K562 (cell line): ENCODE results near the gene SS18. TPM values are rescaled to one million over a fixed set of nuclear protein-coding genes. Genes with fewer than 3 reads are reported as not detected.
A peak's percentile ranks its signal among the peaks of the same experiment; 100 is the strongest.

Experiments used
- ATAC-seq: fragments of 200-7000 bp; cut with Tn5 transposase; 3 replicates; pipeline ENCODE4 v1.9.1; 2020; ENCODE audit warnings: moderate library complexity
- BruUV-seq: library from RNA; stranded (reverse); fragments of 400-500 nt; replicated peaks from 2 replicates; lab custom pipeline; 2021; lab: Mats Ljungman, UMichigan
- CTCF ChIA-PET: fragments of 300-600 bp; formaldehyde crosslinking; extraction: SDS; loops from one replicate; lab custom pipeline; 2021; ENCODE audit warnings: low intra/inter-chr PET ratio; lab: Yijun Ruan, JAX
- POLR2A ChIA-PET: fragments of 300-600, 350-650 bp; sonication (Branson Sonifier 250); formaldehyde crosslinking; extraction: SDS; loops from one replicate; lab custom pipeline; 2021; ENCODE audit warnings: antibody characterized with exemption, inconsistent platforms; lab: Yijun Ruan, JAX
- DNase-seq, 4 experiments: peaks; one replicate each; pipeline versions ENCODE4 v3.0.0 to v3.0.0-alpha.2; 2011 to 2018; ENCODE audit warnings: low spot score in 3 of 4, mixed read lengths in 3 of 4; ENCODE audit errors: extremely low read depth in 1 of 4
- FAIRE-seq: peaks from 2 replicates; lab custom pipeline; 2011; peaks lifted over from hg19 to GRCh38; lab: Jason Lieb, UNC
- H2AFZ ChIP-seq: 2 replicates; pipeline ENCODE4 v1.6.0; 2011; ENCODE audit warnings: low read depth, low read length, control low read depth, inconsistent platforms
- H3K27ac ChIP-seq: fragments of 200-600 bp; 3 replicates; pipeline ENCODE4 v1.8.0; 2011; ENCODE audit warnings: low read depth, mild to moderate bottlenecking, control low read depth, inconsistent platforms, low read length, moderate library complexity, mixed read lengths; ENCODE audit errors: extremely low read depth
- H3K27me3 ChIP-seq, 2 experiments: fragments of 300-600 bp in 1 of 2; 2 replicates in 1 of 2; 3 replicates in 1 of 2; pipeline versions ENCODE4 v1.6.0 to v1.8.0; 2011; ENCODE audit warnings: inconsistent platforms in 2 of 2, low read length in 2 of 2, mild to moderate bottlenecking in 1 of 2, mixed read lengths in 1 of 2, moderate library complexity in 1 of 2; ENCODE audit not compliant: control insufficient read depth in 2 of 2, insufficient read depth in 2 of 2
- H3K36me3 ChIP-seq: fragments of 300-600 bp; 3 replicates; pipeline ENCODE4 v1.8.0; 2011; ENCODE audit warnings: mild to moderate bottlenecking, low read length, inconsistent platforms; ENCODE audit not compliant: control insufficient read depth, insufficient read depth
- H3K4me1 ChIP-seq, 2 experiments: fragments of 200-600 bp in 1 of 2; replicated peaks in 1 of 2; 2 replicates in 1 of 2; 3 replicates in 1 of 2; pipeline versions ENCODE4 v1.5.1 to v1.8.0; 2011; ENCODE audit warnings: inconsistent platforms in 2 of 2, low read length in 2 of 2, mild to moderate bottlenecking in 1 of 2, mixed read lengths in 1 of 2, moderate library complexity in 1 of 2; ENCODE audit not compliant: control insufficient read depth in 2 of 2, insufficient read depth in 2 of 2
- H3K4me2 ChIP-seq: 2 replicates; pipeline ENCODE4 v1.6.1; 2011; ENCODE audit warnings: low read length, control low read depth, inconsistent platforms, mixed read lengths; ENCODE audit not compliant: insufficient read depth
- H3K4me3 ChIP-seq: fragments of 200-600 bp; sonication (generic), shearing (Covaris generic); 2 replicates; pipeline ENCODE4 v1.5.1; 2016; ENCODE audit warnings: control low read depth, inconsistent platforms
- H3K79me2 ChIP-seq: fragments of 200-600 bp; 3 replicates; pipeline ENCODE4 v1.8.0; 2011; ENCODE audit warnings: low read length, inconsistent platforms; ENCODE audit not compliant: control insufficient read depth, insufficient read depth
- H3K9ac ChIP-seq, 2 experiments: 2 replicates each; pipeline versions ENCODE4 v1.6.0 to v1.6.1; 2011; ENCODE audit warnings: low read depth in 2 of 2, low read length in 2 of 2, control low read depth in 1 of 2, inconsistent platforms in 1 of 2, mild to moderate bottlenecking in 1 of 2, mixed read lengths in 1 of 2; ENCODE audit not compliant: insufficient read depth in 1 of 2
- H3K9me1 ChIP-seq: one replicate; pipeline ENCODE4 v1.6.0; 2011; ENCODE audit warnings: inconsistent platforms, mild to moderate bottlenecking, low read length, moderate library complexity; ENCODE audit not compliant: control insufficient read depth, insufficient read depth
- H3K9me3 ChIP-seq: replicated peaks from 2 replicates; pipeline ENCODE4 v1.5.1; 2011; ENCODE audit warnings: low read depth, low read length, inconsistent platforms; ENCODE audit not compliant: control insufficient read depth, insufficient read depth
- H4K20me1 ChIP-seq: replicated peaks from 2 replicates; pipeline ENCODE4 v1.6.1; 2011; ENCODE audit warnings: low read length, inconsistent platforms, mixed read lengths; ENCODE audit not compliant: control insufficient read depth, insufficient read depth
- BRCA1 ChIP-seq, 2 experiments: fragments of 450-650 bp in 1 of 2; sonication (generic) in 1 of 2; formaldehyde crosslinking in 1 of 2; IDR thresholded peaks; 2 replicates each; pipeline versions ENCODE4 v1.5.0 to v1.6.1; 2017 to 2020; ENCODE audit warnings: mild to moderate bottlenecking in 1 of 2, missing genetic modification reagents in 1 of 2
- CXXC5 ChIP-seq: fragments of 250-450 bp; sonication (Bioruptor Pico); IDR thresholded peaks from 2 replicates; pipeline ENCODE4 v1.8.0; 2022; ENCODE audit warnings: inconsistent platforms, mild to moderate bottlenecking, moderate library complexity
- GABPB1 ChIP-seq: sonication (generic); formaldehyde crosslinking; IDR thresholded peaks from 2 replicates; pipeline ENCODE4 v1.8.0; 2022; ENCODE audit warnings: mild to moderate bottlenecking, missing genetic modification reagents
- ILF3 ChIP-seq: fragments of 450-650 bp; IDR thresholded peaks from 2 replicates; pipeline ENCODE4 v1.6.1; 2018; ENCODE audit warnings: antibody characterized with exemption, mild to moderate bottlenecking, moderate library complexity, borderline replicate concordance
- IRF2 ChIP-seq: sonication (generic); formaldehyde crosslinking; IDR thresholded peaks from 2 replicates; pipeline ENCODE4 v1.8.1; 2022; ENCODE audit warnings: mild to moderate bottlenecking, missing genetic modification reagents
- MITF ChIP-seq: IDR thresholded peaks from 2 replicates; pipeline ENCODE4 v1.6.1; 2014; ENCODE audit warnings: antibody characterized with exemption
- NFIC ChIP-seq: fragments of 450-650 bp; IDR thresholded peaks from 2 replicates; pipeline ENCODE4 v1.6.1; 2017; ENCODE audit warnings: mild to moderate bottlenecking, inconsistent platforms
- POLR3G ChIP-seq: IDR thresholded peaks from 2 replicates; pipeline ENCODE4 v1.6.1; 2011; ENCODE audit not compliant: insufficient read length, insufficient replicate concordance; ENCODE audit errors: extremely low read depth
- RBBP5 ChIP-seq: fragments of 200-600 bp; sonication (generic); IDR thresholded peaks from 2 replicates; pipeline ENCODE4 v1.6.1; 2012; ENCODE audit warnings: borderline replicate concordance, mild to moderate bottlenecking, low read length, control low read depth, inconsistent platforms; ENCODE audit not compliant: insufficient read depth, poor library complexity, severe bottlenecking
- SREBF2 ChIP-seq: sonication (generic); formaldehyde crosslinking; IDR thresholded peaks from 2 replicates; pipeline ENCODE4 v1.4.0; 2020; ENCODE audit warnings: mild to moderate bottlenecking, missing genetic modification reagents
- TAF15 ChIP-seq: fragments of 200-400 bp; formaldehyde crosslinking; IDR thresholded peaks from 2 replicates; pipeline ENCODE4 v1.6.1; 2017; ENCODE audit warnings: mild to moderate bottlenecking, low read depth, low read length, moderate library complexity
- TFAM ChIP-seq: fragments of 250-450 bp; sonication (Bioruptor Pico); conservative IDR thresholded peaks from 2 replicates; pipeline ENCODE4 v1.5.0; 2021; ENCODE audit warnings: mild to moderate bottlenecking, moderate library complexity
- ZNF140 ChIP-seq: fragments of 250-450 bp; sonication (Bioruptor Pico); IDR thresholded peaks from 2 replicates; pipeline ENCODE4 v1.8.0; 2021; ENCODE audit warnings: moderate library complexity, mild to moderate bottlenecking, inconsistent platforms
- ZNF217 ChIP-seq: sonication (generic); formaldehyde crosslinking; IDR thresholded peaks from 2 replicates; pipeline ENCODE4 v1.8.0; 2022; ENCODE audit warnings: mild to moderate bottlenecking, missing genetic modification reagents
- ZNF280A ChIP-seq: fragments of 450-650 bp; IDR thresholded peaks from 2 replicates; pipeline ENCODE4 v1.6.1; 2018; ENCODE audit warnings: mild to moderate bottlenecking, low read depth; ENCODE audit not compliant: partially characterized antibody
- ZNF764 ChIP-seq: fragments of 250-450 bp; sonication (Bioruptor Pico); IDR thresholded peaks from 2 replicates; pipeline ENCODE4 v1.4.0; 2020; ENCODE audit warnings: low read depth, mild to moderate bottlenecking, moderate library complexity
- WGBS: fragments of 100-300 bp; shearing (Covaris generic); methylation state at CpG from one replicate; pipeline ENCODE4 v1.1.6; 2016; ENCODE audit warnings: low coverage, mixed read lengths; ENCODE audit not compliant: insufficient coverage; ENCODE audit errors: missing lambda C conversion rate; 5-methylcytosine and 5-hydroxymethylcytosine counted together
- in situ Hi-C: fragments of 300-500 bp; cut with MboI; formaldehyde crosslinking; loops from 4 replicates; pipeline ENCODE4 v1.15.0; 2018; ENCODE audit warnings: inconsistent platforms, mixed read lengths
- intact Hi-C: fragments of 100-400 bp; cut with micrococcal nuclease; formaldehyde crosslinking; loops from 2 replicates; pipeline ENCODE4 v1.14.2; 2022
- polyA plus RNA-seq, 8 experiments: library from polyadenylated mRNA; depleted of rRNA in 4 of 8; stranded (reverse) in 5 of 8; unstranded in 3 of 8; fragments of >200 nt; fragmentation: Nextera tagmentation in 2 of 8; fragmentation: Illumina TruSeq in 1 of 8; extraction: Ambion mirVana in 2 of 8; extraction: Trizol in 1 of 8; gene quantifications; 2 replicates each; pipeline versions ENCODE4 v1.2.1 to v1.2.3, GENCODE V29; 2011 to 2014; ENCODE audit warnings: inconsistent platforms in 1 of 8, missing spikeins in 1 of 8
- total RNA-seq, 7 experiments: library from RNA; depleted of rRNA in 6 of 7; stranded (reverse); fragments of >200 nt in 6 of 7; fragmentation: Illumina TruSeq in 2 of 7; extraction: Trizol in 2 of 7; gene quantifications; 2 replicates each; pipeline versions ENCODE4 v1.2.1 to v1.2.3, GENCODE V29; 2011 to 2021; ENCODE audit warnings: low replicate concordance in 1 of 7
- TF ChIP-seq, protein P1 (sequence below), 2 experiments: fragments of 450-650 bp in 1 of 2; sonication (generic) in 1 of 2; formaldehyde crosslinking in 1 of 2; IDR thresholded peaks in 1 of 2; conservative IDR thresholded peaks in 1 of 2; 2 replicates each; pipeline versions ENCODE4 v1.6.1 to v1.8.1; 2016 to 2023; ENCODE audit warnings: mild to moderate bottlenecking in 2 of 2, moderate library complexity in 2 of 2, inconsistent platforms in 1 of 2, missing genetic modification reagents in 1 of 2

SS18 gene
- total and polyA plus RNA-seq, 9 of the 15 experiments (the other 6 are each of a cell fraction or from before 2014, with no cell fraction given) = 30.9 to 190 (median 102) TPM

GRCh38 chr18:26086959-26087358, 3.5 kb downstream of the SS18 start (continued):
- TF ChIP-seq ZNF280A = no peak

GRCh38 chr18:26085056-26085455, 5.4 kb downstream of the SS18 start:
- Histone ChIP-seq H3K36me3 (peaks cover 71% of the 10 kb centered on the region), H3K9me3 (no peaks in the 10 kb centered on the region), H3K79me2 (peaks cover 92% of the 10 kb centered on the region), H3K27me3 (no peaks in the 10 kb centered on the region), H3K9ac (no peak overlapping the region), H2AFZ (no peak overlapping the region), H3K9me1 (no peaks in the 10 kb centered on the region), H3K27ac (no peak overlapping the region; the same call in 2 of the 3 replicates), H4K20me1 (peaks cover 6% of the 10 kb centered on the region), H3K4me1 (peaks cover 8 to 11% of the 10 kb centered on the region in 2 experiments; a peak in 3 of 5 replicates), H3K4me2 (no peak overlapping the region), H3K4me3 (no peak overlapping the region)
- CTCF ChIA-PET = no interaction called here
- no TSS peak for BruUV-seq
- no peak for ATAC-seq
- no peak for FAIRE-seq
- POLR2A ChIA-PET = interaction anchor here (0.7 kb wide), 1 partner anchor 172 kb away, joined by 3 read pairs; no protein-coding TSS in a partner anchor
- peak in 1 of 4 experiments; percentile 29 for DNase-seq
- WGBS = 42% methylated on average over 5 of the region's 5 CpGs
- in situ Hi-C loops = no loop called here
- intact Hi-C loops = no loop called here
- no peak for TF ChIP-seq ZNF217 (CRISPR knock-in tag)
- no peak for TF ChIP-seq ZNF764 (CRISPR knock-in tag)
- no peak for TF ChIP-seq TFAM (CRISPR knock-in tag)
- no peak for TF ChIP-seq TAF15
- TF ChIP-seq POLR3G = no peak
- no peak for TF ChIP-seq ZNF140 (CRISPR knock-in tag)
- TF ChIP-seq, protein P1, sequence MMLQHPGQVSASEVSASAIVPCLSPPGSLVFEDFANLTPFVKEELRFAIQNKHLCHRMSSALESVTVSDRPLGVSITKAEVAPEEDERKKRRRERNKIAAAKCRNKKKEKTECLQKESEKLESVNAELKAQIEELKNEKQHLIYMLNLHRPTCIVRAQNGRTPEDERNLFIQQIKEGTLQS (IDR thresholded peaks at IDR 0.05) = no peak
- TF ChIP-seq, protein P1 (CRISPR knock-in tag; conservative IDR thresholded peaks at IDR 0.05) = no peak
- TF ChIP-seq SREBF2 (CRISPR knock-in tag) = no peak
- no peak for TF ChIP-seq GABPB1 (CRISPR knock-in tag)
- TF ChIP-seq NFIC = no peak
- no peak for TF ChIP-seq CXXC5
- no peak for TF ChIP-seq IRF2 (CRISPR knock-in tag)
- TF ChIP-seq MITF = no peak
- no peak for TF ChIP-seq RBBP5
- TF ChIP-seq ILF3 = no peak
- TF ChIP-seq BRCA1 (IDR thresholded peaks at IDR 0.05) = no peak
- TF ChIP-seq BRCA1 (CRISPR knock-in tag; IDR thresholded peaks at IDR 0.05) = no peak
